GM19099 (cell line): ENCODE measurements around the gene SCN4A.
A peak's percentile ranks its signal among the peaks of the same experiment; 100 is the strongest.

ENCODE experiments used
- POLR2A ChIP-seq: IDR thresholded peaks from 3 replicates; pipeline ENCODE4 v1.6.1; 2011; ENCODE audit warnings: low read depth; ENCODE audit not compliant: insufficient read length; ENCODE audit errors: extremely low read depth

Gene SCN4A

DNA sequence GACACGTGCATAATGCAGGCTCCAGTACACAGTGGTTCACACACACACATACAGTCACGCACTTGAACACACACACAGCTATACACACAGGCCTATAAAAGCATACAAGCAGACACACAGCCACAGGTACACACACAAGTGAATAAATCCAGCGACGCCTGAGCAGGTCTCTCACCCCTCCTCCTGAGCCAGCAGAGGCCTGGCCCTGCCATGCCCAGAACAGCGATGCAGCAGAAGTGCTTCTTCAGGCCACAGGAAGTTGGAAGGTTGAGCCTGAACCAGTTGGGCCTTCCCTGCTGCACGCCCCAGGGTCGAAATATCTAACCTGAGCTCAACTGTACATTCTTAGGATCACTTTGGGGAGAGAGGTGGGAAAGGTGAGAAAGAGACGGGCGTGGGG lies 33.3 kb downstream of the SCN4A start:
- no peak for TF ChIP-seq POLR2A

DNA sequence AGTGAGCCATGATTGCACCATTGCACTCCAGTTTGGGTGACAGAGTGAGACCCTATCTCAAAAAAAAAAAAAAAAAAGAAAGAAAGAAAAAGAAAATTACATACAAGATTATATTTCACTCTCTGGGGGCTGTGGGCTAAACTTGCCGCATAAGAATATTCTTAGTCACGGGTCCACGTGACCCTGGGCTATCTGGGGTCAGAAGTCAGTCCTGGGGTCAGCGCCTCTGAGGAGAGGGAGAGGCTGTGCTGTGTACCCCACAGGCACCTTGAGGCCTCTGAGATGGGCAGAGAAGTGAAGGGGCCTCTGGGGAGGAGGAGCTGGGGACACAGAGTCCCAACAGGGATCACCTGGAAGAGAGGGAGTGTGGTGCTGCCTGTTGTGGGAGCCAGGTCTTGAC lies 34.8 kb downstream of the SCN4A start:
- no peak for TF ChIP-seq POLR2A

DNA sequence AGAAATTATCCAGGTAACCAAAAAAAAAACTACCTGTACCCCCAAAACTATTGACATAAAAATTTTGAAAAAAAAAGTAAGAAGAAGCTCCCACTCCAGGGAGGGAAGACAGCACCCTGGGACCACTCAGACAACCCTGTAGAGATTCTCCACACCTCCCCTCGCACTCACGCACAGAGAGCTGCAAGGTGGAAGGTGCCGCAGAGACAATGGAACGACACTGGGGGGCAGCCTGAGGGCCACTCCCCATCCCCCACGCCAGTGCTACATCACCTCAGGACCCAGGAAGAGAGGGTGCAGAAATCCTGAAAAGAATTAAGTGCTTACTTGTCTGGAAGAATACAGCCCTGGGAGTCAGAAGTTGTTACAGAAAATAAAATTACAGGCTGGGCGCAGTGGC lies 35.4 kb downstream of the SCN4A start:
- no peak for TF ChIP-seq POLR2A

DNA sequence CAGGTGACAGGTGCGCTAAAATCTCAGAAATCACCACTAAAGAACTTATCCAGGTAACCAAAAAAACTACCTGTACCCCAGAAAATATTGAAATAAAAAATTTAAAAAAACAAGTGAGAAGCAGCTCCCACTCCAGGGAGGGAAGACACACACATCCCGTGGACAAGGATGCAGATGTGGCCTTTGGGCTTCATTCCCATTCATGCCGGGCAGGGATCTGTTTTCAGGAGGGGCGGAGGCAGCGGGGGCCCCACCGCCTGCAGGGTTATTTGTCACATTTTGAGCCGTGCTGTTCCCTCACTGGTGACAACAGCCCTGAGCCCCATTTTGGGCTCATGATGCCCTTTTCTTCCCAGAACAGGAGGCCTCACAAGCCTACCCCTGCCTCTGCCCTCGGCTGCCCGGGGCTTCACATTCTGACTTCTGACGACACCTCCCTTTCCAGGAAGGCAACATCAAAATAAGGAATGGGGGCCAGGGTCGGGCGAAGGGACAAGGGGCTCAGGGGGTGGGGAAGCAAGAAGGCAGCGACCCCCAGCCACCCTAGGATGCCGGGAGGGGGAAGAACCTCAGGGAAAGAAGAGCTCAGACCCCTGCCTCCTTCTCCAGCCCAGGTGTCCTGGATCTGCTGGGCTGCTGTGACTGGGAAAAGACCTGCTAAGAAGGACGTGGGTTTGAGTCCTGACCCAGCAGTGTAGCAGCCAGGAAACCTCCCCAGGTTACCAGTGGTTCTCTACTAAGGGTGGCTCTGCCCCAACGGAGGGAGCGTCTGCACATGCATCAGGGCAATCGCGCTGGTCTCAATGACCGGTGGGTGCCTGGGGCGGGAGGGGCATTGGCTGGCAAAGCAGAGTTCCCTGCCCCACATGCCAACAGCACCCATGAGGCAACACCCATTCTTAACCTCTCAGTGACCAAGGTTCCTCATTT lies 38.3 kb downstream of the SCN4A start:
- no peak for TF ChIP-seq POLR2A

DNA sequence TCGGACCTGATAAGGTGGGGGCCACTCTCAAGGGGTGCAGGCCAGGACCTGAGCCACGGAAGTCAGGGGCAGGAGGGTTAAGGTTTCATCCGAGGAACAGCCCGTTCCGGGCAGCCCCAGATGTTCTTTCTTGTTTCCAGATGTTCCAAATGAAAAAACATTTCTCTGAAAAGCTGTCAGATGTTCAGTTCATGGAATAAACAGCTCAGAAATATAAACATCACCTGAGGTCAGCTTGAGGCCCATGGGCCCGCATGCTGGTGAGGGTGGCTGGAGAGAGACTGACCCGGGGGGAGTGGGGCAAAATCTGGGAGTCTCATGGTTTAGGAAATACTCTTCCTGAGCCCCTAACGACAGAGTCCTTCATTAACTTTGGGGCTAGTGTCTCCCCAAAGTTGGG lies 39.1 kb downstream of the SCN4A start:
- no peak for TF ChIP-seq POLR2A

DNA sequence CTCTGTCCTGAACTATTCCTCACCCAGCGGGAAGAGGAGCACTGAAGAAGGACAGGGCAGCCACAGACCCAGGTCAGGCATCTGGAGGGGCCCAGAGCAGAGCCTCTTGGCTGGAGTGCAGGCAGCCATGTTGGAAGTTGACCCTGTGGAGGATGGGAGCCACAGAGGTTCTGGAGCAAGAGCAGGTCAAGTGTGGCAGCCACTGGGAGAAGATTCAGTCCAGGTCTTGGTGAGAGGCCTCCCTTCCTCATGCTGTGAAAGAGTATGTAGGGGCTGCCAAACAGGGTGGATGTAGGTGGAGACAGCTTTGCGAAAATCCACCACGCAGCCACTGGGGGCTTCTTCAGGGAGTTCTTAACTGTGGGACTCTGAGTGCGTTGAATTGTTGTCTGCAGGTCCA lies 40.0 kb downstream of the SCN4A start:
- no peak for TF ChIP-seq POLR2A

DNA sequence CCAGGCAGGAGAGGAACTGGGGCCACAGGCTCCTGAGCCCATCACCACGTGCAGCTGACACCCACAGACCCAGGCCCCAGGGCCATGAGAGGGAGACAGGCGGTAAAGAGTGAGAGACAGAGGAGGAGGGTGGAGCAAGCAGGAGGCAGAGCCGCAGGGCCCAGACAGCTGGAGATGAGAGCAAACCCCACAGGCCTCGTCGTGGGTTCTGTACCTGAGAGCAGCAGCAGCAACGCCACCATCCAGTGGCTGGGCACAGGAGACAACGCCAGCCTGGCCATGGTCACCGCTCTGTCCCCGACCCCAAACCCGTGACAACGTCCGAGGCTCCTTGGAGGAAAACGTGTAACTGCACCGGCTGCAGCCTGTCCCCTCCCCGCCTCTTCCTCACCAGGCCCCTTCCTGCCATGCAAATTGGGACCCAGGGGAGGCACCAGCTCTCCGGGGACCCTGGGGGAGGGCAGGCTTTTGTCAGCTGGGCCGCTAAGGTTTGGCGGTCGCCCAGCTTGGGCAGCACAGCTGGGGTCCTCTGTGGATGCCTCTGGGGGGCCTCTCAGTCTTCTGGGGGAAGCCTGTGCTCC lies 40.6 kb downstream of the SCN4A start, which contains the start of gene CD79B:
CD79B (minus strand) TSS at position 351 of the 581 bp plus-strand sequence; CDS start at position 281, 70 bp downstream.
- peak; percentile 94 for TF ChIP-seq POLR2A

DNA sequence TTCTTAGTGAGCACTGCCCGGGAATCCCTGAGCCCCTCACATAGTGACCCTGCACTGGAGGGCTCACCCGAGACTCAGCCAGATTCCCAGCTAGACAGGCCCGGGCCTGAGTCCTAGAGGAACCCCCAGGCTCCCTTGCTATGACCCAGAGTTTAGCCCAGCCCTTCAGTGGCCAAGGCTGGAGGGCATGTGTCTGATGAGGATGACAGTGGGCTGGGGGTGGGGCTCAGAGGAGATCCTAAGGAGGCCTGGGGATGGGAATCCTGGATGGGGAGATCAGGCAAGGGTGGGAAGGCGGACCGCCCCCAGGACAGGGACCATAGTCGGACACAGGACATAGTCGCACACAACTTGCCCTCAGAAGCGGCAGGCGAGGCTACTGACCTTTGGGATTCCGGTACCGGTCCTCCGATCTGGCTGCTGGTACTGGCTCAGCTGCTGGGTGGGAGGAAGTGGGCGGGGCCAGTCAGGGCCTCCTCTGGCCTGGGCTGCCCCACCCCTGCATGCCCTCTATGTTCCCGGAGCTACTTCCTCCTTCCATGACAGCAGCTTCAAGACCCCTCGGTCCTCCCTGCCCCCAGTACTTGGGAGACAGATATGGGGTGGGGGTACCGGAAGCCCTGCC lies 41.7 kb downstream of the SCN4A start:
- peak; percentile 24 for TF ChIP-seq POLR2A

DNA sequence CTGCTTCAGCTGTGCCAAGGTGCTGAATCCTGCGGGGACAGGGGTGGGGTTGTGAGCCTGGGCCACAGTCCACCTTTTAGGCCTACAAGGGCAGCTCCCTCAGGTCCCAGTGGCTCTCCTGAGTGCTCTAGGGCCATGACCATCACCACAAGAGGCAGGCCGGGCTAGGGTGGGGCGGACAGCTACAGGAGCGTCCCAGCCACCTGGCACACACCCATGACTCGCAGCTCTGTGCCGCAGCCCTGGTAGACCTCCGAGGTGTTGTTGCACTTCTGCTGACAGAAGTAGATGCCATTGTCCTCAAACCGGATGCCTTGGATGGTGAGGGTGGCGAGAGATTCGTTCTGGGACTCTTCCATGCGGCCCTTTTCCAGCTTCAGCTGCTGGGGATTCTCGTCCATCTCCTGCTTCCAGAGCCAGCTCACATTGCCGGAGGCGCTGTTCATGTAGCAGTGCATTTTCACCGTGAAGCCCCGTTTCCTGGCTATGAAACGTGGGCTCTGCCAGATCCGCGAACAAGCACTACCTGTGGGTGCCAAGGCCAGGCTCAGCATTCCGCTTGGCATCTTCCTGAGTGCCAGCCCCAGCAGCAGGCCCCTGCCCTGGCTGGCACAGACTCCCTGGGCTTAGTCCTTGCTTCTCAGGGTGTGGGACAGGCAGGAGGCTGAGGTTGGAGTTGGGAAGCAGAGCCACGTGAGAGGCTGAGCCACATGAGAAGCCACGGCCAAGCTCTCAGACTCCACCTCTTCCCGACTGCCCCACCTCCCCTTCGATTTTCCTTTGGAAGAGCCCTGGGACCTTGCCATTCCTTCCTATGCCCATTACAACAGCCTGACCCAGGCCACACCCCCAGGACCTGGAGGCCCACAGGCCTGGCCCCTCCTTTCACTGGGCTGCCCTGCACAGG lies 42.6 kb downstream of the SCN4A start:
- no peak for TF ChIP-seq POLR2A

DNA sequence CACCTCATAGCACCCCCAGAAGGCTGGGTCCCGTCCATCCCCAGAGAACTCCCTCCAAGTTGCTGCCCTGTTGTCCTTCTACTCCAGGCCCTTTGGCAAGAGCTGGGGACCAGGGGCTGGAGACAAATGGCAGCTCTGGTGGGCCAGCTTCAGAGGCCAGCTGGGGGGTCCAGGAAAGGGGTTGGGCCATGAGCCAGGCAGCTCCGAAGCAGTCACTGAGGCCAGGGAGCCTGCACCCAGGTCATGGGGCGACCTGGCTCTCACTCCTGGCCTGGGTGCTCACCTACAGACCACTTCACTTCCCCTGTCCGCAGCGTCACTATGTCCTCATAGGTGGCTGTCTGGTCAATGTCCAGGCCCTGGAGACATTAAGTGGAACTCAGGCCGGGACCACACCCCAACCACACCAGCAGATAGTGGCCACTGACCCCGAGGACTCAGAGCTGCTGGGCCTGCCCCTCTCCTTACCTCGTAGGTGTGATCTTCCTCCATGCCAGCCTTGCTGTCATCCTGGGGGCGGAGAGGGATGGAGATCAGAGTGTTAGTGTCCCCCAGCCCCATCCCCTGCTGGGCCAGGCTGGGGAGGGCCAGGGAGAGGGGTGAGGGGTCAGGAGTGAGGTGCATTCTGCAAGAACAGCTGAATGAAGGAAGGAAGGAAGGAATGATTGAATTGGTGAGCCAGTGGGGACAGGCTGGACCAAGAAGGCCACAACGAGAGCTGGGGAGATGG lies 43.6 kb downstream of the SCN4A start:
- TF ChIP-seq POLR2A, result no peak

DNA sequence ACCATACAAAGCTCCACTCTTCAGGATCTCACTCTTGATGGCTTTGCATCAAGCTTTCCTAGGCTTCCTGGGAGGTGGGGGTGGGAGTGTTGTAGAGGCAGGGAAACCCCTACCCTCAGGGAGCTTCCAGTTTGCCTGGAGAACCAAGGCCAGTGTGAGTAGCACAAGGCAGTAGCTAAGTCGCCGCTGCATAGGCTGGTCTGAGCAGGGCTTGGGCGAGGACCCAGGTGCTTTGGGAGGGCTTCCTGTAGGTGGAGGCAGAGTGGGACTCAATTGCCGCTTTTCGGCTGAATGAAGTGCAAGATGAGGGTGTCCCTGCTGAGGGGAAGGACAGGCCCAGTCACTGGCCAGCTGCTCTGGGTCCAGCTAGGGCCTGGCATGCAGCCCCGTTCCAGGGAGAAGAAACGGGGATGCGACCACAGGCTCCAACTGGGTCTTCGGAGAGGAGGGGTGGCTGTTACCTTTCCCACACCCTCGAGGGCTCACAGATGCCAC lies 44.5 kb downstream of the SCN4A start:
- TF ChIP-seq POLR2A, result no peak

DNA sequence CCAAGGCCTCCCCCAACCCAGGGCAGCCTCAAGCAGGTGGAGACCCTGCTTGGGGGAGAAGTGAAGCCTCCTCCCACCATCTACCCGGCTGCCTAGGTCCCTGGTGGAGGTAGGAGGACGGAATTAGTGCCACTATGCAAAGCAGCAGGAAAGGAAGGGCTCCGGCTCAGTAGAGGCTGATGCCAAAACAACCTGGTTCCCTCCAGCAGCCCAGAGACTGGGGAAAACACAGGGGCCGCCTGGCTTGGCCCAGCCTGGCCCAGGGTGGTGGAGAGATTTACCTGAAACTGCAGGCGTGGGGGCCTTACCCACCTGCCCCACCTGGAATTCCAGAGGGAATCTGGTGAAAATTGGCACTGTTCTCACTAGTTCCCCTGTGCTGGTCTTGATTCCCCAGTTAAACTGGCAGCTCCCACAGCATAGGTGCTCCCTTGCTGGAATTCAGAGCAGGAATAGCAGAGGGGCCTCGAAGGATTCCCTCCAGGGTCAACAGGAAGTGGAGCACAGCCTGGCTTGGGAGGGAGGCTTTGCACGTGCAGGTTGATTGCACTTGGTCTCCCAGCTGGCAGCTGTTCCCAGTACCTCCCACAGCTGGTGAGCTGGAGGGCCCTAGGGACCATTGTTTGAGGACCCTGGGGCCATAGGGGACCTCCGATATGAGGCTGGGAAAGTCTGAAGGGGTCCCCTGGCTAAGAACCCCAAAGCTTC lies 45.1 kb downstream of the SCN4A start:
- no peak for TF ChIP-seq POLR2A

DNA sequence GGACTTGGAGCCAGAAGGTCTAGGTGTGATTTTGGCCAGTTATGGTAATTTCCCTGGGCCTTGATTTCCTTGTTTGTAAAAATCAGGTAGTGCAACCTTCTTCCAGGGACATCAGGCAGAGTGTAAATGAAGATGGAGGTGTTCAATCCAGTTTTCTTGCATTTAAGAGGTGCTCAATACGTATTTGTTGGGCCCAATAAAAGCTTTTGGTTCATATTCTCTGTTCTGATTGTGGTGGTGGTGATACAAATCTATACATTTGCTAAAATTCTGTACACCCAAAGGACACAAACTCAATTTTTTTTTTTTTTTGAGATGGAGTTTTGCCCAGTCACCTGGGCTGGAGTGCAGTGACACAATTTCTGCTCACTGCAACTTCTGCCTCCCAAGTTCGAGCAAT lies 46.6 kb downstream of the SCN4A start:
- TF ChIP-seq POLR2A, result no peak

DNA sequence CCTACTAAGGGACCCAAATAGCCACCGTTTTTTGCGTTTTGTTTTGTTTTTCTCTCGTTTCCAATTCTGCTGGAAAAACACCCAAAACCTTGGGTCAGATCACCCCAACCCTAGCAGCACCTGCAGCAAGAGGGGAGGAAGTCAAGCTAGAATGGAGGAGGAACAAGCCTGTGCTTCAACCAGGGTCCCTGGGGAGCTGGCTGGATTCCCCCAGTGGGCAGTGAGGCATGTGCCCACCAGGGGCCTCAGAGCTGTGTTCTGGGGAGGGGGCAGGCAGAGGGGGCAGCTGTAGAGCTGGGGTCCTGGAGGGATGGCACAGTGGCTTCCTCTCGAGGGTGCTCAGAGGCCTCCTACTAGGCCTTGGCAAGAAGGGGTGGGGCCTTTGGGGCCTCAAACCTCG lies 47.1 kb downstream of the SCN4A start:
- TF ChIP-seq POLR2A, result peak; percentile 27

DNA sequence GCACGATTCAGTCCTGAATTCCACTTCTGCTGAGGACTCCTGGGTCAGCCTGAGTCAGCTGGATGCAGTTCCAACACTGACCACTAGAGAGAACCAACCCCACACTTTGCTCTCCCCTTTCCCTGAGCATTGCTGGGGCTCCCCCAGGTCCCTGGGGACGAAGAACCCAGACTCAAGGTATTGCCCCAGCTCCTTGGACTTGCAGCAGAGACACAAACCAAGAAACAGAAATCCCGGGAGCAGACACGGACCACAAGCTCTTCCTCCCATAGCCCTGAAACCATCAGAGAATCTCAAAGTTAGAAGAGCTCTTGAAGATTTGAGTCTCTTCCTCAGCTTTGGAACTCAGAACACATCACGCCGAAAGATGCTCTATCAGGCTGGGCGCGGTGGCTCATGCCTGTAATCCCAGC lies 53.4 kb downstream of the SCN4A start:
- TF ChIP-seq POLR2A, result no peak
